Stimulated activated CD4-positive, alpha-beta T cell treated with anti-CD3 and anti-CD28 coated beads, TNF-alpha, amount 100 ng/mL, for 24 hours (primary cell): ENCODE measurements around the gene CLEC2L.
"Not testable (repeated sequence)": the region's sequence is repeated elsewhere in the genome, so short reads cannot be mapped to it uniquely, and the experiment has no call there.

Experiments
- DNase-seq, 3 experiments: peaks; one replicate each; pipeline ENCODE4 v3.0.0-alpha.2; 2020; ENCODE audit warnings: low read depth in 3 of 3

Gene CLEC2L

GRCh38 chr7:139523968-139524815 lies 707 bp downstream of the CLEC2L start:
- no peak for DNase-seq

- no peak for DNase-seq
Observed at GRCh38 chr7:139525239-139525638, 1.8 kb downstream of the CLEC2L start.

- DNase-seq: no peak
Observed at GRCh38 chr7:139525750-139526149, 2.3 kb downstream of the CLEC2L start.

- no peak for DNase-seq
Observed at GRCh38 chr7:139526578-139527544, 3.4 kb downstream of the CLEC2L start.

GRCh38 chr7:139531094-139531493 lies 7.6 kb downstream of the CLEC2L start:
- no peak for DNase-seq

- no peak for DNase-seq
Observed at GRCh38 chr7:139532636-139533155, 9.2 kb downstream of the CLEC2L start.

GRCh38 chr7:139534096-139534495 lies 10.6 kb downstream of the CLEC2L start:
- DNase-seq: no peak

- no peak for DNase-seq
Observed at GRCh38 chr7:139534966-139535651, 11.6 kb downstream of the CLEC2L start.

GRCh38 chr7:139536152-139536551 lies 12.7 kb downstream of the CLEC2L start:
- no peak for DNase-seq

GRCh38 chr7:139538881-139539635 lies 15.6 kb downstream of the CLEC2L start:
- no peak for DNase-seq

GRCh38 chr7:139540203-139540602 lies 16.7 kb downstream of the CLEC2L start:
- no peak for DNase-seq

GRCh38 chr7:139541600-139542307 lies 18.3 kb downstream of the CLEC2L start:
- no peak for DNase-seq

- no peak for DNase-seq
Observed at GRCh38 chr7:139542308-139543151, 19.0 kb downstream of the CLEC2L start.

GRCh38 chr7:139543801-139544603 lies 20.5 kb downstream of the CLEC2L start:
- no peak for DNase-seq

GRCh38 chr7:139544645-139545044 lies 21.2 kb downstream of the CLEC2L start:
- DNase-seq: no peak

GRCh38 chr7:139548302-139549028 lies 25.0 kb downstream of the CLEC2L start:
- DNase-seq: no peak

- not testable (repeated sequence) for DNase-seq
Observed at GRCh38 chr7:139553991-139554700, 30.7 kb downstream of the CLEC2L start.
